ENCODE results near the gene SMCO4.

DNA sequence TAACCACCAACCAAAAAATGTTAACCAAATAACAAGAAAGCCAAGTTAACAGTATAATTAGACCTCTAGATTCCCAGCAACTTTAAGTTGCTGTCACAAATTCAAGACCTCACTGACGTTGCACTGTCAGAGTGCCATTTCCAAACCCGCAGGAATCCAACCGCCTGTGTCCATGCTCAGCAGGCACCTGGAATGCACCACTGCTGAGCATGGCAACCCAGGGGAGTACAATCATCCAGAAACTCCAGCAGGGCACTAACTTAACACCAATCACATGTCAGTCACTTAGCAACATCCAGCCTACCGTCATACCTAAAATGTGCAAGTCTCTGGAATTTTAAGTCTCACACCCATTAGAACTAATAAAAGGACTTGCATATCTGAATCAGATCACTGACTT, 48.8 kb downstream of the SMCO4 start:
- TF ChIP-seq POLR2A (IDR thresholded peaks at IDR 0.05; ENCODE audit: low read length) (no peak), GATA1 (IDR thresholded peaks at IDR 0.05; ENCODE audit: low read depth, low read length) (no peak)

Data from erythroblast (primary cell).